NB4 (cell line): ENCODE data around the gene ZFP3.
"Not testable (repeated sequence)": the region's sequence is repeated elsewhere in the genome, so short reads cannot be mapped to it uniquely, and the experiment has no call there.

Source experiments
- POLR2A ChIP-seq: IDR thresholded peaks from 2 replicates; pipeline ENCODE4 v1.6.1; 2011; ENCODE audit warnings: mild to moderate bottlenecking; ENCODE audit not compliant: insufficient read length; ENCODE audit errors: extremely low read depth
- TF ChIP-seq, protein P1 (sequence below): IDR thresholded peaks from one replicate; pipeline ENCODE4 v1.5.1; 2012; ENCODE audit warnings: low read depth, low read length

DNA sequence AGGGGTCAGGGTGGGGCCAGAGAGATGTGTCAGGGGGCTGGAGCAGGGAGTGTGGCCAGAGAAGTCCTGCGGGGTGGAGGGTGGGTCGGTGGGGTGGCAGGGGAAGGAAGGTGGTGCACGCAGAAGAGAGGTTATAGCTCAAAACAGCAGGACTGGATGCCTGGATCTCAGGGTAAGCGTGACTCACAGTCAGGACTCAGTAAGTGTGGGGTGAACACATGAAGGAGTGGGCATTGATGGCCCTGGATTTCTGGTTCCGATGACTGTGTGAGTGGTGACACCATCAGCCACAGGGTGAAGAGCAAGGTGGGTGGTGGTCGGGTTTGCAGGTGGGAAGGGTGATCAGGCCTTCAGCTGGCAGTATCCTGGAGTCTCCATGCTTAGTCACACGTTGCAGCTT is 43.8 kb downstream of the ZFP3 start:
- not testable (repeated sequence) for TF ChIP-seq POLR2A
- TF ChIP-seq, protein P1, sequence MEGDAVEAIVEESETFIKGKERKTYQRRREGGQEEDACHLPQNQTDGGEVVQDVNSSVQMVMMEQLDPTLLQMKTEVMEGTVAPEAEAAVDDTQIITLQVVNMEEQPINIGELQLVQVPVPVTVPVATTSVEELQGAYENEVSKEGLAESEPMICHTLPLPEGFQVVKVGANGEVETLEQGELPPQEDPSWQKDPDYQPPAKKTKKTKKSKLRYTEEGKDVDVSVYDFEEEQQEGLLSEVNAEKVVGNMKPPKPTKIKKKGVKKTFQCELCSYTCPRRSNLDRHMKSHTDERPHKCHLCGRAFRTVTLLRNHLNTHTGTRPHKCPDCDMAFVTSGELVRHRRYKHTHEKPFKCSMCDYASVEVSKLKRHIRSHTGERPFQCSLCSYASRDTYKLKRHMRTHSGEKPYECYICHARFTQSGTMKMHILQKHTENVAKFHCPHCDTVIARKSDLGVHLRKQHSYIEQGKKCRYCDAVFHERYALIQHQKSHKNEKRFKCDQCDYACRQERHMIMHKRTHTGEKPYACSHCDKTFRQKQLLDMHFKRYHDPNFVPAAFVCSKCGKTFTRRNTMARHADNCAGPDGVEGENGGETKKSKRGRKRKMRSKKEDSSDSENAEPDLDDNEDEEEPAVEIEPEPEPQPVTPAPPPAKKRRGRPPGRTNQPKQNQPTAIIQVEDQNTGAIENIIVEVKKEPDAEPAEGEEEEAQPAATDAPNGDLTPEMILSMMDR = not testable (repeated sequence)
